ENCODE measurements around the gene CLIP2.
"Not testable (repeated sequence)": the region's sequence is repeated elsewhere in the genome, so short reads cannot be mapped to it uniquely, and the experiment has no call there.

The CLIP2 gene

DNA sequence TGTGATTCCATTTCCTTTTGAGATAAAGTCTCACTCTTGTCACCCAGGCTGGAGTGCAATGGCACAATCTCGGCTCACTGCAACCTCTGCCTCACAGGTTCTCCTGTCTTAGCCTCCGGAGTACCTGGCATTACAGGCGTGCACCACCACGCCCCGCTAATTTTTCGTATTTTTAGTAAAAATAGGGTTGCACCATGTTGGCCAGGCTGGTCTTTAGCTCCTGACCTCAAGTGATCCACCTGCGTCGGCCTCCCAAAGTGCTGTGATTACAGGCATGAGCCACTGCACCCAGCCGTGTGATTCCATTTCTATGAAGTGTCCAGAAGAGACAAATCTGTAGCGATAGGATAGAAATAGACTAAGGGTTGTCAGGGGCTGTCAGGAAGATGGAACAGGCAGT lies 60.4 kb downstream of the CLIP2 start:
- H3K4me3 ChIP-seq (ENCODE audit: low read depth, low read length) = no peak overlapping the region
- TF ChIP-seq, protein P1, sequence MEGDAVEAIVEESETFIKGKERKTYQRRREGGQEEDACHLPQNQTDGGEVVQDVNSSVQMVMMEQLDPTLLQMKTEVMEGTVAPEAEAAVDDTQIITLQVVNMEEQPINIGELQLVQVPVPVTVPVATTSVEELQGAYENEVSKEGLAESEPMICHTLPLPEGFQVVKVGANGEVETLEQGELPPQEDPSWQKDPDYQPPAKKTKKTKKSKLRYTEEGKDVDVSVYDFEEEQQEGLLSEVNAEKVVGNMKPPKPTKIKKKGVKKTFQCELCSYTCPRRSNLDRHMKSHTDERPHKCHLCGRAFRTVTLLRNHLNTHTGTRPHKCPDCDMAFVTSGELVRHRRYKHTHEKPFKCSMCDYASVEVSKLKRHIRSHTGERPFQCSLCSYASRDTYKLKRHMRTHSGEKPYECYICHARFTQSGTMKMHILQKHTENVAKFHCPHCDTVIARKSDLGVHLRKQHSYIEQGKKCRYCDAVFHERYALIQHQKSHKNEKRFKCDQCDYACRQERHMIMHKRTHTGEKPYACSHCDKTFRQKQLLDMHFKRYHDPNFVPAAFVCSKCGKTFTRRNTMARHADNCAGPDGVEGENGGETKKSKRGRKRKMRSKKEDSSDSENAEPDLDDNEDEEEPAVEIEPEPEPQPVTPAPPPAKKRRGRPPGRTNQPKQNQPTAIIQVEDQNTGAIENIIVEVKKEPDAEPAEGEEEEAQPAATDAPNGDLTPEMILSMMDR (IDR thresholded peaks at IDR 0.05; ENCODE audit: borderline replicate concordance, insufficient read depth, low read depth, low read length) = no peak

DNA sequence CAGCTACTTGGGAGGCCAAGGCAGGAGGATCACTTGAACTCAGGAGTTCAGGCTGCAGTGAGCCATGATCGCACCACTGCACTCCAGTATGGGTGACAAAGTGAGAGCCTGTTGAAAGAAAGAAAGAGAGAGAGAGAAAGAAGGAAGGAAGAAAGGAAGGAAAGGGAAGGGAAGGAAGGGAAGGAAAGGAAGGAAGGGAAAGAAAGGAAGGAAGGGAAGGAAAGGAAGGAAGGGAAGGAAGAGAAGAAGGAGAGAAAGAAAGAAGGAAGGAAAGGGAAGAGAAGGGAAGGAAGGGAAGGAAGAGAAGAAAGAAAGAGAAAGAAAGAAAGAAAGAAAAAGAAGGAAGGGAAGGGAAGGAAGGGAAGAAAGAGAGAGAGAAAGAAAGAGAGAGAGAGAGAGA lies 61.5 kb downstream of the CLIP2 start:
- TF ChIP-seq, protein P1 (IDR thresholded peaks at IDR 0.05; ENCODE audit: borderline replicate concordance, insufficient read depth, low read depth, low read length) = no peak
- no peak overlapping the region for H3K4me3 ChIP-seq (ENCODE audit: low read depth, low read length)

DNA sequence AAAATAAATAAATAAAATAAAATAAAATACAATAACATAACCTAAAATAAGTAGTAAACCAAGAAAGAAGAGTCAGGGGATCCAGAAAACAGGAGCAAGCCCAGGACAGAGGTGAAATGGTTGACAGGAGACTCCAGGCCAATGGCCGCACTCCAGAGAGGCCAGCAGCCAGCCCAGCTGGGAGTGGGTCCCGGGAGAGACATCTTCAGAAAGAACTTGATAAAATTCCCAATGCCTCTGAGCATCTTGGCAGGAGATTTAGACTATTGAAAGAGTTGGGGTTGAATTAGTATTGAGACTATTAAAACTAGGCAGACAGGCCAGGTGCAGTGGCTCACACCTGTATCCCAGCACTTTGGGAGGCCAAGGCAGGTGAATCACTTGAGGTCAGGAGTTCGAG lies 62.6 kb downstream of the CLIP2 start:
- TF ChIP-seq, protein P1 (IDR thresholded peaks at IDR 0.05; ENCODE audit: borderline replicate concordance, insufficient read depth, low read depth, low read length) = no peak
- no peak overlapping the region for H3K4me3 ChIP-seq (ENCODE audit: low read depth, low read length)

DNA sequence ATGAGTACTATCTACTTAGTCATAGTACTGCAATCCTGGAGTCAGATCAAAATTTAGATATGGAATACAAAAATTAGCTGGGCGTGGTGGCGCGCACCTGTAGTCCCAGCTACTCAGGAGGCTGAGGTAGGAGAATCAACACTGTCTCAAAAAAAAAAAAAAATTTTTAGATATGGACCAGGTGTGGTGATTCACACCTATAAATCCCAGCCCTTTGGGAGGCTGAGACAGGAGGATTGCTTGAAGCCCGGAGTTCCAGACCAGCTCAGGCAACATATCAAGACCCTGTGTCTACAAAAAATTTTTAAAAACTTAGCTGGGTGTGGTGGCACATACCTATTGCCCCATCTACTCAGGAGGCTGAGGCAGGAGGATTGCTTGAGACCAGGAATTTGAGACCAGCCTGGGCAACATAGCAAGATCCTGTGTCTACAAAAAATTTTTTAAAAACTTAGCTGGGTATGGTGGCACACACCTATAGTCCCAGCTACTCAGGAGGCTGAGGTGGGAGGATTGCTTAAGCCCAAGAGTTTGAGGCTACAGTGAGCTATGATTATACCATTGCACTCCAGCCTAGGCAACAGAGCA lies 63.4 kb downstream of the CLIP2 start:
- not testable (repeated sequence) for H3K4me3 ChIP-seq (ENCODE audit: low read depth, low read length)

DNA sequence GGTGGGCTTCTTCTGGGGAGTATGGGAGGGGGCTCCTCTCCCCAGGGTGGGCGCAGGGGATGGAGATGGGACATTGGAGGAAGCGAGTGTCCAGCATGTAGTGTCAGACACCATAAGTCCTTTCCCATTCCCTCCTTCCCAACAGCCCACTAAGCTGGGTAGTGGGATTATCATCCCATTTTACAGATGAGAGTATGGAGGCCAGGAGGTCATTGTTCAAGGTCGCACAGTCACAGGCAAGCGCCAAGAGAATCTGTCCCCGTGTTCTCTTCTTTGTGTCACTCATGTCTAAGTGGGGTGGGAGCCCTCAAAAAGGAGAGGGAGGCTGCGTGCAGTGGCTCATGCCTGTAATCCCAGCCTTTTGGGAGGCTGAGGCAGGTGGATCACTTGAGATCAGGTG lies 64.8 kb downstream of the CLIP2 start:
- no peak overlapping the region for H3K4me3 ChIP-seq (ENCODE audit: low read depth, low read length)
- TF ChIP-seq, protein P1 (IDR thresholded peaks at IDR 0.05; ENCODE audit: borderline replicate concordance, insufficient read depth, low read depth, low read length) = no peak

DNA sequence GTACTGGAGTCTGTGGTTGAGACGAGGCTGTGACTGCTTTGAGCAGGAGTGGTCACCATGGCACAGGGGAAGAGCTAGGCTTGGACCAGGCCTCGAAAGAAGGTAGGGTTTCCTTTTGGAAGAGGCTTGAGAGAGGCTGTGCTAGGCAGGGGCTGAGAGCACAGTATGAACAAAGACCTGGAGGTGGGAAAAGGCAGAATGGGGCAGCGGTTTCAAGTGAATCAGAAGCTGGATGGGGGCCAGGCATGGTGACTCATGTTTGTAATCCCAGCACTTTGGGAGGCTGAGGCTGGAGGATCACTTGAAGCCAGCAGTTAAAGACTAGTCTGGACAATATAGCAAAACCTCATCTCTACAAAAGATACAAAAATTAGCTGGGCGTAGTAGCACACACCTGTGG lies 65.9 kb downstream of the CLIP2 start:
- TF ChIP-seq, protein P1 (IDR thresholded peaks at IDR 0.05; ENCODE audit: borderline replicate concordance, insufficient read depth, low read depth, low read length) = no peak
- H3K4me3 ChIP-seq (ENCODE audit: low read depth, low read length) = no peak overlapping the region

DNA sequence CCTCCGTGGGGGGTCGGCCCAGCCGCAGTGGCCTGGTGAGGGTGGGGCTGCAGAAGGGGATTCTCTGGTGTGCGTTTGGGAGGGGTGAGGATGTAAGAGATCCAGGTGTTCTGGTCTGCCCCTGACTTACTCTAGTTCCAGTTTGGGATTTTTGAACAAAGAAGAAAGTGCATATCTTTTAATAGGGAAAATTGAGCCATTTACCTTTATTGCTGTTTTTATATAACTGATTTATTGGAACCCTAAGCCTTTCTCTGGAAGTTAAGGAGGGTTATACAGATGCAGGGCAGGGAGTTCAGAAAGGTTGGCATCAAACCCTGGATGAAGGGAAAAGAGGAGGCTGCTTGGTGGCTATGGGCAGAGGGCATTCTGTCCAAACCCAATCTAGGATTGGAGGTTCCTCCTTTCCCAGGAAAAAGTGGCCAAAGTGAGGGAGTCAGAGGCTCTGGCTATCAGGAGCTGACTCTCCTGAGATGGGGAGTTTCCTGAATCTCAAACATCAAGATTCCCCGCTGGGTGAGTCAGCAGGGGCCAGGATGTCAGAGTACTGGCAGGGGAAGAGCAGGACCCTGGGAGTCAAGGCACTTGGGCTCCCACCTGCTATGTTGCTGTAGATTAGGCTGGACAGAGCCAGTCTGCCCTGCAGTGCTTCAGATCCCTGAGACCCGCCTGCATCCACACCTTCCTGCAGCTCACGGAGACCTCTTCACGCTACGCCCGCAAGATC lies 67.5 kb downstream of the CLIP2 start:
- H3K4me3 ChIP-seq (ENCODE audit: low read depth, low read length) = no peak overlapping the region
- TF ChIP-seq, protein P1 (IDR thresholded peaks at IDR 0.05; ENCODE audit: borderline replicate concordance, insufficient read depth, low read depth, low read length) = no peak
